ENCODE data around the gene BTNL2.
"Not testable (repeated sequence)": the region's sequence is repeated elsewhere in the genome, so short reads cannot be mapped to it uniquely, and the experiment has no call there.

The BTNL2 gene

GRCh38 chr6:32406857-32407256 is at the start of gene BTNL2:
BTNL2 (minus strand) TSS chr6:32407181; CDS start chr6:32407123, 58 bp downstream.
- DNase-seq (ENCODE audit: low read depth in 2 of 2) = no peak

- no peak for DNase-seq (ENCODE audit: low read depth in 2 of 2)
Measured at GRCh38 chr6:32449088-32449736, 42.2 kb upstream of the BTNL2 start.

GRCh38 chr6:32447932-32448331 is 41.0 kb upstream of the BTNL2 start:
- no peak for DNase-seq (ENCODE audit: low read depth in 2 of 2)

- DNase-seq (ENCODE audit: low read depth in 2 of 2) = no peak
Measured at GRCh38 chr6:32445321-32445854, 38.4 kb upstream of the BTNL2 start.

- DNase-seq (ENCODE audit: low read depth in 2 of 2) = no peak
Measured at GRCh38 chr6:32444433-32444832, 37.5 kb upstream of the BTNL2 start.

GRCh38 chr6:32442977-32443552 is 36.1 kb upstream of the BTNL2 start:
- no peak for DNase-seq (ENCODE audit: low read depth in 2 of 2)

GRCh38 chr6:32442243-32442667 is 35.3 kb upstream of the BTNL2 start:
- no peak for DNase-seq (ENCODE audit: low read depth in 2 of 2)

GRCh38 chr6:32439602-32440214 is 32.7 kb upstream of the BTNL2 start, which contains the start of gene HLA-DRA:
HLA-DRA (plus strand) TSS chr6:32439887; CDS start chr6:32439951, 64 bp downstream.
- DNase-seq (ENCODE audit: low read depth in 2 of 2) = no peak

- no peak for DNase-seq (ENCODE audit: low read depth in 2 of 2)
Measured at GRCh38 chr6:32439139-32439538, 32.2 kb upstream of the BTNL2 start.

GRCh38 chr6:32436995-32437836 is 30.2 kb upstream of the BTNL2 start:
- DNase-seq (ENCODE audit: low read depth in 2 of 2) = no peak

- no peak for DNase-seq (ENCODE audit: low read depth in 2 of 2)
Measured at GRCh38 chr6:32436186-32436585, 29.2 kb upstream of the BTNL2 start.

GRCh38 chr6:32433950-32434349 is 27.0 kb upstream of the BTNL2 start:
- DNase-seq (ENCODE audit: low read depth in 2 of 2) = not testable (repeated sequence)

- no peak for DNase-seq (ENCODE audit: low read depth in 2 of 2)
Measured at GRCh38 chr6:32432050-32432450, 25.1 kb upstream of the BTNL2 start.

- no peak for DNase-seq (ENCODE audit: low read depth in 2 of 2)
Measured at GRCh38 chr6:32431142-32431541, 24.2 kb upstream of the BTNL2 start.

GRCh38 chr6:32430179-32430578 is 23.2 kb upstream of the BTNL2 start:
- DNase-seq (ENCODE audit: low read depth in 2 of 2) = no peak

- no peak for DNase-seq (ENCODE audit: low read depth in 2 of 2)
Measured at GRCh38 chr6:32427934-32428474, 21.0 kb upstream of the BTNL2 start.

- DNase-seq (ENCODE audit: low read depth in 2 of 2) = no peak
Measured at GRCh38 chr6:32427218-32427617, 20.2 kb upstream of the BTNL2 start.

- DNase-seq (ENCODE audit: low read depth in 2 of 2) = no peak
Measured at GRCh38 chr6:32426338-32426737, 19.4 kb upstream of the BTNL2 start.

GRCh38 chr6:32424589-32425300 is 17.8 kb upstream of the BTNL2 start:
- no peak for DNase-seq (ENCODE audit: low read depth in 2 of 2)

- no peak for DNase-seq (ENCODE audit: low read depth in 2 of 2)
Measured at GRCh38 chr6:32416036-32416435, 9.1 kb upstream of the BTNL2 start.

GRCh38 chr6:32415521-32416019 is 8.6 kb upstream of the BTNL2 start:
- peak; percentile 67 to 70 for DNase-seq (ENCODE audit: low read depth in 2 of 2)
